NCI-H446 treated with DMSO at 0.1 percent for 48 hours (cell line): Measurements from ENCODE around the gene NEDD9.

Source experiments
- DNase-seq: peaks from one replicate; lab custom pipeline; 2025; lab: John Stamatoyannopoulos, UW

NEDD9 gene

GRCh38 chr6:11174242-11174611, 58.2 kb downstream of the NEDD9 start:
- DNase-seq = no peak

GRCh38 chr6:11172501-11173327, 59.8 kb downstream of the NEDD9 start:
- no peak for DNase-seq

- DNase-seq = no peak
Measured at GRCh38 chr6:11171952-11172351, 60.5 kb downstream of the NEDD9 start.

GRCh38 chr6:11168091-11168635, 64.3 kb downstream of the NEDD9 start:
- DNase-seq = no peak

- DNase-seq = no peak
Measured at GRCh38 chr6:11166948-11167347, 65.5 kb downstream of the NEDD9 start.

GRCh38 chr6:11164717-11165646, 67.5 kb downstream of the NEDD9 start:
- no peak for DNase-seq

- DNase-seq = no peak
Measured at GRCh38 chr6:11163932-11164331, 68.5 kb downstream of the NEDD9 start.

GRCh38 chr6:11162262-11162661, 70.2 kb downstream of the NEDD9 start:
- no peak for DNase-seq

- no peak for DNase-seq
Measured at GRCh38 chr6:11161031-11161956, 71.2 kb downstream of the NEDD9 start.

GRCh38 chr6:11160199-11160598, 72.3 kb downstream of the NEDD9 start:
- no peak for DNase-seq

- DNase-seq = no peak
Measured at GRCh38 chr6:11155589-11155988, 76.9 kb downstream of the NEDD9 start.

GRCh38 chr6:11153447-11153846, 79.0 kb downstream of the NEDD9 start:
- no peak for DNase-seq

- no peak for DNase-seq
Measured at GRCh38 chr6:11152581-11152980, 79.9 kb downstream of the NEDD9 start.

GRCh38 chr6:11151488-11151887, 81.0 kb downstream of the NEDD9 start:
- no peak for DNase-seq

GRCh38 chr6:11149551-11149950, 82.9 kb downstream of the NEDD9 start:
- DNase-seq = no peak

- DNase-seq = no peak
Measured at GRCh38 chr6:11146117-11146826, 86.2 kb downstream of the NEDD9 start.

GRCh38 chr6:11144393-11144851, 88.0 kb downstream of the NEDD9 start:
- DNase-seq = no peak

- no peak for DNase-seq
Measured at GRCh38 chr6:11143394-11144371, 88.8 kb downstream of the NEDD9 start.

GRCh38 chr6:11142296-11143027, 90.0 kb downstream of the NEDD9 start:
- DNase-seq = no peak
